ENCODE data around the gene FKBP4.

DNA sequence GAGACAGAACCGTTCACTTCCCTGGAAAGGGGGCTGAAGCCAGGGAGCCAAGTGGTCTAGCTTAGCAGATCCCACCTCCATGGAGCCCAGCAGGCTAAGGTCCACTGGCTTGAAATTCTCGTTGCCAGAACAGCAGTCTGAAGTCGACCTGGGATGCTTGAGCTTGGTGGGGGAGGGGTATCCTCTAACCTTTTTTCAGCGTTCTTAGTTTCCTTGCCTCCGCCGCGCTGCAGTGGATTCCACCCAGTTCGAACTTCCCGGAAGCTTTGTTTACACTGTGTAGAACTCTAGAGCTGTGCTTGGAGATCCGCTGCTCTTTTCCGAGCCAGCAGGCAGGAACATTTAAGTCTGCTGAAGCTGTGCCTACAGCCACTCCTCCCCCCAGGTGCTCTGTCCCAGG lies 45.2 kb upstream of the FKBP4 start:
- TF ChIP-seq, protein P1, sequence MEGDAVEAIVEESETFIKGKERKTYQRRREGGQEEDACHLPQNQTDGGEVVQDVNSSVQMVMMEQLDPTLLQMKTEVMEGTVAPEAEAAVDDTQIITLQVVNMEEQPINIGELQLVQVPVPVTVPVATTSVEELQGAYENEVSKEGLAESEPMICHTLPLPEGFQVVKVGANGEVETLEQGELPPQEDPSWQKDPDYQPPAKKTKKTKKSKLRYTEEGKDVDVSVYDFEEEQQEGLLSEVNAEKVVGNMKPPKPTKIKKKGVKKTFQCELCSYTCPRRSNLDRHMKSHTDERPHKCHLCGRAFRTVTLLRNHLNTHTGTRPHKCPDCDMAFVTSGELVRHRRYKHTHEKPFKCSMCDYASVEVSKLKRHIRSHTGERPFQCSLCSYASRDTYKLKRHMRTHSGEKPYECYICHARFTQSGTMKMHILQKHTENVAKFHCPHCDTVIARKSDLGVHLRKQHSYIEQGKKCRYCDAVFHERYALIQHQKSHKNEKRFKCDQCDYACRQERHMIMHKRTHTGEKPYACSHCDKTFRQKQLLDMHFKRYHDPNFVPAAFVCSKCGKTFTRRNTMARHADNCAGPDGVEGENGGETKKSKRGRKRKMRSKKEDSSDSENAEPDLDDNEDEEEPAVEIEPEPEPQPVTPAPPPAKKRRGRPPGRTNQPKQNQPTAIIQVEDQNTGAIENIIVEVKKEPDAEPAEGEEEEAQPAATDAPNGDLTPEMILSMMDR (conservative IDR thresholded peaks at IDR 0.05), result no peak
- no peak for TF ChIP-seq ZFX (IDR thresholded peaks at IDR 0.05)
